Thoracic aorta (tissue), 2 donors: ENCODE data around the gene GDNF. TPM values are rescaled to one million over a fixed set of nuclear protein-coding genes. Genes with fewer than 3 reads are reported as not detected.
"Not testable (repeated sequence)": the region's sequence is repeated elsewhere in the genome, so short reads cannot be mapped to it uniquely, and the experiment has no call there.

Source experiments
- ATAC-seq: fragments of 150-250 bp; one replicate; pipeline ENCODE4 v1.8.0; 2017; ENCODE audit warnings: low read depth; ENCODE audit not compliant: insufficient number of reproducible peaks, low FRiP score
- DNase-seq: peaks from one replicate; pipeline ENCODE4 v3.0.0-alpha.2; 2020; ENCODE audit warnings: low spot score
- H3K27ac ChIP-seq, 2 donors: fragments of 200-600 bp; sonication (generic); 1 replicate in 1 of 2; 2 replicates in 1 of 2; pipeline ENCODE4 v1.5.1; 2016; ENCODE audit warnings: mild to moderate bottlenecking in 2 of 2, moderate library complexity in 2 of 2
- H3K27me3 ChIP-seq: fragments of 200-600 bp; sonication (generic); replicated peaks from 2 replicates; pipeline ENCODE4 v1.6.0; 2016; ENCODE audit warnings: mild to moderate bottlenecking; ENCODE audit not compliant: insufficient read depth
- H3K36me3 ChIP-seq: fragments of 200-600 bp; sonication (generic); one replicate; pipeline ENCODE4 v1.5.1; 2016
- H3K4me1 ChIP-seq, 2 donors: fragments of 200-600 bp; sonication (generic); 1 replicate in 1 of 2; 2 replicates in 1 of 2; pipeline versions ENCODE4 v1.5.1 to v1.6.0; 2016; ENCODE audit warnings: low read depth in 2 of 2, mild to moderate bottlenecking in 1 of 2; ENCODE audit not compliant: control insufficient read depth in 1 of 2
- H3K4me3 ChIP-seq: fragments of 200-600 bp; sonication (generic); 2 replicates; pipeline ENCODE4 v1.5.1; 2016; ENCODE audit warnings: mild to moderate bottlenecking
- H3K9me3 ChIP-seq: fragments of 200-600 bp; sonication (generic); 2 replicates; pipeline ENCODE4 v1.5.1; 2016
- total RNA-seq, 2 donors: library from RNA; depleted of rRNA; stranded (reverse); fragments of >200 nt; gene quantifications; one replicate each; pipeline versions ENCODE4 v1.1.0 to v1.2.3, GENCODE V29; 2016
- TF ChIP-seq, protein P1 (sequence below): fragments of 200-600 bp; sonication (generic); IDR thresholded peaks from one replicate; pipeline ENCODE4 v1.5.1; 2019; ENCODE audit warnings: antibody characterized with exemption

GDNF gene
- total RNA-seq, 2 donors from 2014 or later, result 1.3 TPM; not detected in 1

DNA sequence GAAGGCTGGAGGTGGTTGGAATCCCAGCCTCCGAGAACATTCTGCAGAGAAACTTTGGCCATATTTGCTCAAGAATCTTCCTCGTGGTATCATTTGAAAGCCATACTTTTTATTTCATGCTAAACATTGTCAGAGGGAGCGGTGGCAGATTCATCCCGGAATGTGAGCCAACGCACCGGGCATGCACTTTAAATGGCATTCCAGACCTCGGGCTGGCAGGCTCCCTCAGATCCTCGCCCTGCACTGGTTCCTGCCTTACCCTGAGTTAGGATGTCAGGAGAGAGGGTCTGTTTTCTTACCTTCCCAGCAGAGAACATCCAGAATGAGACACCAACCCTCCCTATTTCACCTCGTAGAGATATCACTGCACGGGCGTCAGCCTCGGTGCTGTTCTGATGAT is 33.8 kb downstream of the GDNF start:
- Histone ChIP-seq H3K36me3 (no peaks in the 10 kb centered on the region), H3K9me3 (no peaks in the 10 kb centered on the region), H3K4me3 (no peak overlapping the region), H3K27me3 (no peaks in the 10 kb centered on the region), H3K27ac (no peak overlapping the region), H3K4me1 (no peaks in the 10 kb centered on the region)
- ATAC-seq, result no peak
- TF ChIP-seq, protein P1, sequence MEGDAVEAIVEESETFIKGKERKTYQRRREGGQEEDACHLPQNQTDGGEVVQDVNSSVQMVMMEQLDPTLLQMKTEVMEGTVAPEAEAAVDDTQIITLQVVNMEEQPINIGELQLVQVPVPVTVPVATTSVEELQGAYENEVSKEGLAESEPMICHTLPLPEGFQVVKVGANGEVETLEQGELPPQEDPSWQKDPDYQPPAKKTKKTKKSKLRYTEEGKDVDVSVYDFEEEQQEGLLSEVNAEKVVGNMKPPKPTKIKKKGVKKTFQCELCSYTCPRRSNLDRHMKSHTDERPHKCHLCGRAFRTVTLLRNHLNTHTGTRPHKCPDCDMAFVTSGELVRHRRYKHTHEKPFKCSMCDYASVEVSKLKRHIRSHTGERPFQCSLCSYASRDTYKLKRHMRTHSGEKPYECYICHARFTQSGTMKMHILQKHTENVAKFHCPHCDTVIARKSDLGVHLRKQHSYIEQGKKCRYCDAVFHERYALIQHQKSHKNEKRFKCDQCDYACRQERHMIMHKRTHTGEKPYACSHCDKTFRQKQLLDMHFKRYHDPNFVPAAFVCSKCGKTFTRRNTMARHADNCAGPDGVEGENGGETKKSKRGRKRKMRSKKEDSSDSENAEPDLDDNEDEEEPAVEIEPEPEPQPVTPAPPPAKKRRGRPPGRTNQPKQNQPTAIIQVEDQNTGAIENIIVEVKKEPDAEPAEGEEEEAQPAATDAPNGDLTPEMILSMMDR, result no peak
- no peak for DNase-seq

- H3K4me1 ChIP-seq, result no peaks in the 10 kb centered on the region
- ATAC-seq, result no peak
- TF ChIP-seq, protein P1, result no peak
- no peaks in the 10 kb centered on the region for H3K27me3 ChIP-seq
- H3K36me3 ChIP-seq, result no peaks in the 10 kb centered on the region
- H3K27ac ChIP-seq, result no peak overlapping the region
- H3K4me3 ChIP-seq, result no peak overlapping the region
- no peaks in the 10 kb centered on the region for H3K9me3 ChIP-seq
- DNase-seq, result no peak
These were observed 35.4 kb downstream of the GDNF start for GRCh38 chr5:37804401-37804800.

DNA sequence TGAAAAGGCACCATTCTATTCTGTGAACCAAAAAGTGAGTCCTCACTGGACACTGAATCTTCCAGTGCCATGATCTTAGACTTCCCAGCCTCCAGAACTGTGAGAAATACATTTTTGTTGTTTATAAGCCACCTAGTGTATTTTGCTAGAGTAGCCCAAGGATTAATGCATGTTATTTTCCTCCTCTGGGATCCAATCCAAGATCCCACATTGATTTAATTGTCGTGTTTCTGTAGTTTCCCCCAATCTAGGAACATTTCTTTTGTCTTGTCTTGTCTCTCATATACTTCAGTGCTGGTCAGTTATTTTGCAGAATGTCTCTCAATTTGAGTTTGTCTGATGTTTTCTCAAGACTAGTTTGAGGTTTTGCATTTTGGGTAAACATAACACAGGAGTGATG is 36.4 kb downstream of the GDNF start:
- Histone ChIP-seq H3K9me3 (no peaks in the 10 kb centered on the region), H3K36me3 (no peaks in the 10 kb centered on the region), H3K27ac (no peak overlapping the region), H3K4me3 (no peak overlapping the region), H3K27me3 (no peaks in the 10 kb centered on the region), H3K4me1 (no peaks in the 10 kb centered on the region)
- DNase-seq, result no peak
- no peak for ATAC-seq
- TF ChIP-seq, protein P1, result no peak

GRCh38 chr5:37801521-37801920 is 38.3 kb downstream of the GDNF start:
- Histone ChIP-seq H3K27ac (no peak overlapping the region), H3K36me3 (no peaks in the 10 kb centered on the region), H3K27me3 (no peaks in the 10 kb centered on the region), H3K4me3 (no peak overlapping the region), H3K9me3 (no peaks in the 10 kb centered on the region), H3K4me1 (no peaks in the 10 kb centered on the region)
- no peak for ATAC-seq
- no peak for DNase-seq
- TF ChIP-seq, protein P1, result no peak

GRCh38 chr5:37799865-37800421 is 39.9 kb downstream of the GDNF start:
- Histone ChIP-seq H3K4me3 (no peak overlapping the region), H3K9me3 (peaks cover 5% of the 10 kb centered on the region), H3K27ac (no peak overlapping the region), H3K36me3 (no peaks in the 10 kb centered on the region), H3K27me3 (no peaks in the 10 kb centered on the region), H3K4me1 (no peaks in the 10 kb centered on the region)
- ATAC-seq (no peak), DNase-seq (no peak)
- TF ChIP-seq, protein P1, result no peak

DNA sequence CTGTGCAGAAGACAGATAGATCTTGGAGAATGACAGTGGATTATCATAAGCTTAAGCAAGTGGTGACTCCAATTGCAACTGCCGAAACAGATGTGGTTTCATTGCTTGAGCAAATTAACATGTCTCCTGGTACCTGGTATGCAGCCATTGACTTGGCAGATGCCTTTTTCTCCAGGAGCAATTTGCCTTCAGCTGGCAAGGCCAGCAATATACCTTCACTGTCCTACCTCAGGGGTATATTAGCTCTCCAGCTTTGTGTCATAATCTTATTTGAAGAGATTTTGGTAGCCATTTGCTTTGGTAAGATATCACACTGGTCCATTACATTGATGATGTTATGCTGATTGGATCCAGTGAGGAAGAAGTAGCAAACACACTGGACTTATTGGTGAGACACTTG is 43.4 kb downstream of the GDNF start:
- not testable (repeated sequence) for H3K4me3 ChIP-seq, H3K4me1 ChIP-seq, DNase-seq, H3K9me3 ChIP-seq, H3K27me3 ChIP-seq, H3K36me3 ChIP-seq, ATAC-seq, H3K27ac ChIP-seq

DNA sequence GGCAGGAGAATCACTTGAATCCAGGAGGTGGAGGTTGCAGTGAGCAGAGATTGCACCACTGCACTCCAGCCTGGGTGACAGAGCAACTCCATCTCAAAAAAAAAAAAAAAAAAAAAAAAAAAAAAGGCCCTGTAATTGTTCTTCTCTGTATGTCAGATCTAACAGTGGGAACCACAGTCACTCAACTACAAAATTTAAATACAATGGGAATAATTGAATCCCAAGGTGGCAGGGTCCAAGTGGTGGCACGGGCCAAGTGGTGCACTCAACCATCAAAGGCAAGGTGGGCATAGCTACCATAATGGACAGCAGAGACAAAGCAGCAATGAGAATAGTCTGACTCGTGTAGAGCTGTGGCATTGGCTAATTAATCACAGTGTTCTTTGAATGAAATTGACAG is 44.5 kb downstream of the GDNF start:
- not testable (repeated sequence) for H3K4me3 ChIP-seq, DNase-seq, H3K27me3 ChIP-seq, ATAC-seq, H3K4me1 ChIP-seq, H3K9me3 ChIP-seq, H3K36me3 ChIP-seq, H3K27ac ChIP-seq
